Stomach smooth muscle (tissue), 2 donors: Measurements from ENCODE around the gene SS18L1.

ENCODE experiments used
- H3K27ac ChIP-seq: one replicate; pipeline ENCODE4 v1.7.0; 2013; ENCODE audit warnings: mild to moderate bottlenecking, low read length, inconsistent platforms
- H3K27me3 ChIP-seq, 2 donors: one replicate each; pipeline ENCODE4 v1.7.0; 2013; ENCODE audit warnings: low read length in 2 of 2; ENCODE audit not compliant: insufficient read depth in 2 of 2, control insufficient read depth in 1 of 2
- H3K36me3 ChIP-seq, 2 donors: one replicate each; pipeline ENCODE4 v1.7.0; 2013; ENCODE audit warnings: low read length in 2 of 2; ENCODE audit not compliant: control insufficient read depth in 2 of 2, insufficient read depth in 2 of 2
- H3K4me1 ChIP-seq: one replicate; pipeline ENCODE4 v1.7.0; 2013; ENCODE audit warnings: low read length; ENCODE audit not compliant: control insufficient read depth, insufficient read depth
- H3K4me3 ChIP-seq, 2 donors: one replicate each; pipeline ENCODE4 v1.7.0; 2013; ENCODE audit warnings: low read length in 2 of 2
- H3K9ac ChIP-seq, 2 donors: one replicate each; pipeline ENCODE4 v1.7.0; 2013; ENCODE audit warnings: low read length in 2 of 2, mild to moderate bottlenecking in 1 of 2
- H3K9me3 ChIP-seq, 2 donors: one replicate each; pipeline ENCODE4 v1.7.0; 2013; ENCODE audit warnings: low read length in 2 of 2; ENCODE audit not compliant: control insufficient read depth in 2 of 2
- donor health status: healthy.
- donor health status: Pancreatic carcinoma.

SS18L1 gene

GRCh38 chr20:62120990-62121775 is 22.4 kb upstream of the SS18L1 start:
- peaks cover 11 to 16% of the 10 kb centered on the region in 2 donors for H3K36me3 ChIP-seq
- peak overlapping the region; percentile 77 to 81 for H3K4me3 ChIP-seq
- peaks cover 9 to 16% of the 10 kb centered on the region in 2 donors for H3K27me3 ChIP-seq
- no peaks in the 10 kb centered on the region for H3K9me3 ChIP-seq
- H3K4me1 ChIP-seq, result peaks cover 21% of the 10 kb centered on the region
- H3K9ac ChIP-seq, result peak overlapping the region; percentile 64 to 79
- peak overlapping the region; percentile 84 for H3K27ac ChIP-seq

DNA sequence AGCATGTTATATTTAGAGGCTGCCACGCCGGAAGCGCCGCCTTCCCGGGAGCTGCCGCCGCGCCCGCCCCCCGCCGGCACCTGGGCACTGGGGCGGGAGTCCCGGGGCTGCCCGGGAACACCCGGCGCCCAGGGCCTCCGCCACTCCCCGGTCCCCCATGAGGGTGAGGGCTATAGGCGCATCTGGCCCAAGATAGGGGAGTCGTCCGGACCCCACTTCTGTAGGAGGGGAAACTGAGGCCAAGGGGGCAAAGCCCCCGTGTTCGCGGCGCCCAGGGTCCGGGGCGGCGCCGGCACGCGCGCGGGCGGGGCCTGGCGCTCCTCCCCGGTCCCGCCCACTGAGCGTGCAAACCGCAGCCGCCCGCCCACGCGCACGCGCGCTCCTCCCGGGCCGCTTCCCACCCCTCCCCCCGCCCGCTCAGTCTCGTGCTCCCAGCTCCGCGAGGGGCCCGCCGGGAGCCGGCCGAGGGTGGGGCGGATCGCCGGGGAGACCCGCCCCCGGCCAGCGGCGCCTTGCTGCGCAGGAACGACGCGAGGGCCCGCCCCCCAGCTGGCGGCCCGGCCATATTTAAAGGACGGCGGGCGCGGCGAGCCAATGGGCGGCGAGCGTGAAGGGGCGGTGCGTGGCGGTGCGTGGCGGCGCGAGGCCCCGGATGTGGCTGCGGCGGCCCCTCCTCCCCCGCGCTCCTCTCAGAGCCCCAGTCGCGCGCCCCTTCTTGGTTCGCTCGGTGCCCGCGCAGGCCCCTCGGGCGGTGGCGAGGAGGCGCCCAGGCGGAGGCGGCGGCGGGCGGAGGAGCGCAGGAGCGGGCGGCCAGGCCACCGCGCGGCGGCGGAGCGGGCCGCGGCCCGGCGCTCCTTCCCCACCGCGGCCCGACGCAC is 21.6 kb upstream of the SS18L1 start, which contains the start of gene LSM14B:
TSS of gene LSM14B (plus strand) at position 700 of the 878 bp plus-strand sequence. CDS start 192 bp downstream, outside the sequence.
- H3K27me3 ChIP-seq, result peaks cover 9 to 12% of the 10 kb centered on the region in 2 donors
- H3K9me3 ChIP-seq, result no peaks in the 10 kb centered on the region
- peaks cover 21% of the 10 kb centered on the region for H3K4me1 ChIP-seq
- H3K4me3 ChIP-seq, result peak within 1 kb of the TSS; percentile 77 to 81
- peak within 1 kb of the TSS; percentile 84 for H3K27ac ChIP-seq
- peaks cover 19 to 21% of the 10 kb centered on the region in 2 donors for H3K36me3 ChIP-seq
- peak within 1 kb of the TSS; percentile 64 to 79 for H3K9ac ChIP-seq

GRCh38 chr20:62122654-62123449 is 20.7 kb upstream of the SS18L1 start:
- peaks cover 27 to 30% of the 10 kb centered on the region in 2 donors for H3K36me3 ChIP-seq
- H3K4me3 ChIP-seq, result peak overlapping the region; percentile 72 to 79
- peak overlapping the region; percentile 37 for H3K27ac ChIP-seq
- H3K27me3 ChIP-seq, result peaks cover 3 to 5% of the 10 kb centered on the region in 2 donors
- peaks cover 21% of the 10 kb centered on the region for H3K4me1 ChIP-seq
- peak overlapping the region; percentile 55 to 62 for H3K9ac ChIP-seq
- no peaks in the 10 kb centered on the region for H3K9me3 ChIP-seq

- Histone ChIP-seq H3K4me1 (peaks cover 21% of the 10 kb centered on the region), H3K36me3 (peaks cover 34 to 37% of the 10 kb centered on the region in 2 donors), H3K4me3 (peak overlapping the region; percentile 72 to 79), H3K27ac (peak overlapping the region; percentile 37), H3K27me3 (peaks cover 0 to 3% of the 10 kb centered on the region in 2 donors), H3K9me3 (no peaks in the 10 kb centered on the region), H3K9ac (peak overlapping the region; percentile 55 to 62)
These were observed 20.0 kb upstream of the SS18L1 start for GRCh38 chr20:62123450-62124118.

DNA sequence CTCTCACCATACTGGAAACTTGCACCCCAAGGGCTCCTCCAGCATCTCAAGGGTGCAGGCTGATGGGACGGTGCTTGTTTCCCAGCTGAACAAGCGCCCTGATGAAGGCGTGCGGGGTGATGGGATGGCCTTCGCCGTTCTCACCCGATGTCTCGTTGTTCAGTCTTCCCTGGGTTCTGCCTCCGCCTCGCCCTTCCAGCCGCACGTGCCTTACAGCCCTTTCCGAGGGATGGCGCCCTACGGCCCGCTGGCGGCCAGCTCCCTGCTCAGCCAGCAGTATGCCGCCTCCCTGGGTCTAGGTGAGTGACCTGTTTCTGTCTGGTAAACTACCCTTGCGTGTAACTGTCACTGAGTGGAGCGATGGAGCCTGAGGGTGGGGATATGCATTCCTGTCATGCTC is 17.4 kb upstream of the SS18L1 start:
- no peak overlapping the region for H3K4me3 ChIP-seq
- no peaks in the 10 kb centered on the region for H3K27me3 ChIP-seq
- H3K9ac ChIP-seq, result no peak overlapping the region
- no peak overlapping the region for H3K27ac ChIP-seq
- H3K9me3 ChIP-seq, result no peaks in the 10 kb centered on the region
- peaks cover 18% of the 10 kb centered on the region for H3K4me1 ChIP-seq
- H3K36me3 ChIP-seq, result peaks cover 56 to 58% of the 10 kb centered on the region in 2 donors

- no peaks in the 10 kb centered on the region for H3K27me3 ChIP-seq
- no peaks in the 10 kb centered on the region for H3K9me3 ChIP-seq
- H3K27ac ChIP-seq, result no peak overlapping the region
- H3K36me3 ChIP-seq, result peaks cover 72 to 75% of the 10 kb centered on the region in 2 donors
- no peak overlapping the region for H3K9ac ChIP-seq
- peaks cover 18% of the 10 kb centered on the region for H3K4me1 ChIP-seq
- H3K4me3 ChIP-seq, result no peak overlapping the region
These were observed 15.8 kb upstream of the SS18L1 start for GRCh38 chr20:62127799-62128198.

- no peaks in the 10 kb centered on the region for H3K9me3 ChIP-seq
- H3K27me3 ChIP-seq, result no peaks in the 10 kb centered on the region
- no peak overlapping the region for H3K9ac ChIP-seq
- H3K4me1 ChIP-seq, result peaks cover 12% of the 10 kb centered on the region
- H3K4me3 ChIP-seq, result no peak overlapping the region
- peaks cover 79 to 80% of the 10 kb centered on the region in 2 donors for H3K36me3 ChIP-seq
- H3K27ac ChIP-seq, result no peak overlapping the region
These were observed 15.1 kb upstream of the SS18L1 start for GRCh38 chr20:62128502-62128901.

DNA sequence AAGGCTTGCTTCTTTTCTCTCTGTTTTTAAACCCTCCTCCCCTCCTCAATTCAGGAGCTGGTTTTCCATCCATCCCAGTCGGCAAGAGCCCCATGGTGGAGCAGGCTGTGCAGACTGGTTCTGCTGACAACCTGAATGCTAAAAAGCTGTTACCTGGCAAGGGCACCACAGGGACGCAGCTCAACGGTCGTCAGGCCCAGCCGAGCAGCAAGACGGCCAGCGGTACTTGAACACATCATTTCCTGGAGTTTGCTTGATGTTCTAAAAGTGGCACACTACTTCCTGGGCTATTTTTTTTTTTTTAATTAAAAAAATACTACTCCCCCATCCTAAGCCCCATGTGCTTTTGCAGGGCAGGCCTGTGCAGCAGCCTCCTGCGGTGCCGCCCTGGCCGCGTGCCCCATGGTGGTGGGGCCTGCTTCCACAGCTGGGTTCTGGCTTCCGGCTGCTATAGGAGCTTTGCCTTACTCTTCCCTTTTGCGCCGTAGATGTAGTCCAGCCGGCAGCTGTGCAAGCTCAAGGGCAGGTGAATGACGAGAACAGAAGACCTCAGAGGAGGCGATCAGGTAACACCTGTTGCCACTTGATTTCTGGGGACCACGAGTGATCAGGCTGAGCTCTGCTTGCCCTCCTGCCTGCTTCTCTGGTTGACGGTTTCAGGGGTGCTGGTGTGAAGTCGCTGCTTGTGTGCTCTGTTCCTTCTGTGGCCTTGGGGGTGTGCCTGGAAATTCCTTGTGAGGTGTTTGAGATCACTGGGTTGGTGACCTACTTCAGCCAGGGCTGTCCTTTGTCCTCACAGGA is 13.6 kb upstream of the SS18L1 start:
- Histone ChIP-seq H3K27me3 (no peaks in the 10 kb centered on the region), H3K4me1 (peaks cover 9% of the 10 kb centered on the region), H3K9ac (no peak overlapping the region), H3K9me3 (no peaks in the 10 kb centered on the region), H3K27ac (no peak overlapping the region), H3K36me3 (peaks cover 81 to 84% of the 10 kb centered on the region in 2 donors), H3K4me3 (no peak overlapping the region)

- Histone ChIP-seq H3K27ac (no peak overlapping the region), H3K9ac (no peak overlapping the region), H3K4me1 (peaks cover 9% of the 10 kb centered on the region), H3K4me3 (no peak overlapping the region), H3K36me3 (peaks cover 79 to 81% of the 10 kb centered on the region in 2 donors), H3K9me3 (no peaks in the 10 kb centered on the region), H3K27me3 (no peaks in the 10 kb centered on the region)
These were observed 11.8 kb upstream of the SS18L1 start for GRCh38 chr20:62131560-62132320.
